ENCODE results near the gene EIF4G3. TPM values are rescaled to one million over a fixed set of nuclear protein-coding genes. Genes with fewer than 3 reads are reported as not detected.
"Not testable (repeated sequence)": the region's sequence is repeated elsewhere in the genome, so short reads cannot be mapped to it uniquely, and the experiment has no call there.

Gene EIF4G3
- total RNA-seq, 1 experiment from 2014 or later = 55.4 TPM

- Histone ChIP-seq H3K4me1 (no peaks in the 10 kb centered on the region), H3K9me3 (no peaks in the 10 kb centered on the region), H3K27me3 (replicated peaks; ENCODE audit: control insufficient read depth, insufficient read depth, low read length) (no peaks in the 10 kb centered on the region), H3K36me3 (ENCODE audit: control insufficient read depth, insufficient read depth, low read length) (no peaks in the 10 kb centered on the region; the same call in 1 of the 2 replicates), H3K4me3 (ENCODE audit: low read depth, low read length) (no peak overlapping the region)
- BruUV-seq (replicated peaks) = no TSS peak
- ChIA-PET CTCF (interaction anchor here (1.2 kb wide), 1 partner anchor 142 kb away, joined by 3 read pairs; no protein-coding TSS in a partner anchor), POLR2A (no interaction called here)
- Mint-ChIP-seq H3K4me1 (ENCODE audit: low read depth, unreplicated experiment) (no peaks in the 10 kb centered on the region), H3K36me3 (ENCODE audit: insufficient read depth, unreplicated experiment) (peaks cover 18% of the 10 kb centered on the region), H3K4me3 (ENCODE audit: unreplicated experiment) (no peak overlapping the region), H3K27ac (ENCODE audit: unreplicated experiment) (no peak overlapping the region), H3K9me3 (ENCODE audit: unreplicated experiment) (no peaks in the 10 kb centered on the region), H3K27me3 (ENCODE audit: insufficient read depth, unreplicated experiment) (no peaks in the 10 kb centered on the region)
- TF ChIP-seq CTCF (IDR thresholded peaks at IDR 0.05; ENCODE audit: insufficient read depth in 1 of 2, low read depth in 1 of 2, low read length in 1 of 2, severe bottlenecking in 1 of 2, unreplicated experiment in 1 of 2) = no peak
- no peak for DNase-seq
- intact Hi-C loops (cut with micrococcal nuclease; ENCODE audit: unreplicated experiment) = no loop called here
These were observed 248.6 kb downstream of the EIF4G3 start for GRCh38 chr1:20928146-20928545.

- Mint-ChIP-seq H3K9me3 (ENCODE audit: unreplicated experiment) (no peaks in the 10 kb centered on the region), H3K36me3 (ENCODE audit: insufficient read depth, unreplicated experiment) (no peaks in the 10 kb centered on the region), H3K4me1 (ENCODE audit: low read depth, unreplicated experiment) (no peaks in the 10 kb centered on the region), H3K27ac (ENCODE audit: unreplicated experiment) (no peak overlapping the region), H3K4me3 (ENCODE audit: unreplicated experiment) (no peak overlapping the region), H3K27me3 (ENCODE audit: insufficient read depth, unreplicated experiment) (no peaks in the 10 kb centered on the region)
- Histone ChIP-seq H3K9me3 (no peaks in the 10 kb centered on the region), H3K4me3 (ENCODE audit: low read depth, low read length) (no peak overlapping the region), H3K27me3 (replicated peaks; ENCODE audit: control insufficient read depth, insufficient read depth, low read length) (no peaks in the 10 kb centered on the region), H3K4me1 (no peaks in the 10 kb centered on the region), H3K36me3 (ENCODE audit: control insufficient read depth, insufficient read depth, low read length) (no peaks in the 10 kb centered on the region)
- TF ChIP-seq CTCF (IDR thresholded peaks at IDR 0.05; ENCODE audit: insufficient read depth in 1 of 2, low read depth in 1 of 2, low read length in 1 of 2, severe bottlenecking in 1 of 2, unreplicated experiment in 1 of 2) = no peak
- intact Hi-C loops (cut with micrococcal nuclease; ENCODE audit: unreplicated experiment) = no loop called here
- no peak for DNase-seq
- CTCF ChIA-PET = interaction anchor here (0.6 kb wide), 1 partner anchor 271 kb away, joined by 3 read pairs; no protein-coding TSS in a partner anchor
- POLR2A ChIA-PET = no interaction called here
- BruUV-seq (replicated peaks) = no TSS peak
These were observed 255.4 kb downstream of the EIF4G3 start for GRCh38 chr1:20921285-20921684.

GRCh38 chr1:20913242-20913641 lies 263.5 kb downstream of the EIF4G3 start:
- CTCF ChIA-PET = no interaction called here
- no peak for TF ChIP-seq CTCF (IDR thresholded peaks at IDR 0.05; ENCODE audit: insufficient read depth in 1 of 2, low read depth in 1 of 2, low read length in 1 of 2, severe bottlenecking in 1 of 2, unreplicated experiment in 1 of 2)

GRCh38 chr1:20907526-20907925 lies 269.2 kb downstream of the EIF4G3 start:
- H3K4me1 Mint-ChIP-seq (ENCODE audit: low read depth, unreplicated experiment); CTCF ChIA-PET; BruUV-seq (replicated peaks); H3K9me3 ChIP-seq; H3K27ac Mint-ChIP-seq (ENCODE audit: unreplicated experiment); H3K36me3 ChIP-seq (ENCODE audit: control insufficient read depth, insufficient read depth, low read length); H3K27me3 ChIP-seq (replicated peaks; ENCODE audit: control insufficient read depth, insufficient read depth, low read length); H3K27me3 Mint-ChIP-seq (ENCODE audit: insufficient read depth, unreplicated experiment); intact Hi-C loops (cut with micrococcal nuclease; ENCODE audit: unreplicated experiment); H3K4me3 ChIP-seq (ENCODE audit: low read depth, low read length); H3K4me3 Mint-ChIP-seq (ENCODE audit: unreplicated experiment); DNase-seq; H3K4me1 ChIP-seq; POLR2A ChIA-PET; H3K9me3 Mint-ChIP-seq (ENCODE audit: unreplicated experiment): not testable (repeated sequence)
- H3K36me3 Mint-ChIP-seq (ENCODE audit: insufficient read depth, unreplicated experiment) = peaks cover 14% of the 10 kb centered on the region

More at GRCh38 chr1:20913242-20913641, 263.5 kb downstream of the EIF4G3 start:
- H3K4me1 ChIP-seq = no peaks in the 10 kb centered on the region
- DNase-seq = no peak
- no peaks in the 10 kb centered on the region for H3K27me3 Mint-ChIP-seq (ENCODE audit: insufficient read depth, unreplicated experiment)
- no peaks in the 10 kb centered on the region for H3K27me3 ChIP-seq (replicated peaks; ENCODE audit: control insufficient read depth, insufficient read depth, low read length)
- H3K9me3 Mint-ChIP-seq (ENCODE audit: unreplicated experiment) = no peaks in the 10 kb centered on the region
- H3K27ac Mint-ChIP-seq (ENCODE audit: unreplicated experiment) = no peak overlapping the region
- BruUV-seq (replicated peaks) = no TSS peak
- H3K4me3 ChIP-seq (ENCODE audit: low read depth, low read length) = no peak overlapping the region
- intact Hi-C loops (cut with micrococcal nuclease; ENCODE audit: unreplicated experiment) = no loop called here
- H3K9me3 ChIP-seq = no peaks in the 10 kb centered on the region
- POLR2A ChIA-PET = interaction anchor here (0.5 kb wide), 1 partner anchor 13 kb away, joined by 4 read pairs; no protein-coding TSS in a partner anchor
- no peaks in the 10 kb centered on the region for H3K36me3 ChIP-seq (ENCODE audit: control insufficient read depth, insufficient read depth, low read length)
- H3K36me3 Mint-ChIP-seq (ENCODE audit: insufficient read depth, unreplicated experiment) = peaks cover 6% of the 10 kb centered on the region
- no peaks in the 10 kb centered on the region for H3K4me1 Mint-ChIP-seq (ENCODE audit: low read depth, unreplicated experiment)
- no peak overlapping the region for H3K4me3 Mint-ChIP-seq (ENCODE audit: unreplicated experiment)
